CMK (cell line): ENCODE results near the gene GSG1L.

Experiments used
- DNase-seq: peaks from one replicate; pipeline ENCODE4 v3.0.0-alpha.2; 2010; ENCODE audit warnings: low read depth

The GSG1L gene

GRCh38 chr16:27789150-27789549 is 274.4 kb downstream of the GSG1L start:
- no peak for DNase-seq

DNA sequence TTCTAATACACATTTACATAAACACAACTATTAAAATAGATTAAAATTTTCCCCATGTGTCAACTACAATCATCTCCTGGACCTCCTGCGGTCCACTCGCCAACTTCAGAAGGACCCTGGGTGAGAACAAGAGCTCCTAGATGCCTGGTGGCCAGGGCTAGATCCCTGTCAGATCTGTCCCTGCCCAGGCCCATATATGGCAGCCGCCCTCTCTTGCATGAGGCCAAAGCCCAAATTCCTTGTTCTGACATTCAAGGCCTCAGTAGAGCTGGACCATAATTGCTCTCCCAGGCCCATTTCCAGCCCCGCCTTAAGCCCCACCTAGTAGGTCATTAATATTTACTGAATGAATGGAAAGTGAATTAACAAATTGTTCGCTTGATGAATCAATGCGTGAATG is 275.8 kb downstream of the GSG1L start:
- no peak for DNase-seq

- no peak for DNase-seq
Observed at GRCh38 chr16:27786923-27787625, 276.4 kb downstream of the GSG1L start.

- no peak for DNase-seq
Observed at GRCh38 chr16:27786221-27786922, 277.1 kb downstream of the GSG1L start.

DNA sequence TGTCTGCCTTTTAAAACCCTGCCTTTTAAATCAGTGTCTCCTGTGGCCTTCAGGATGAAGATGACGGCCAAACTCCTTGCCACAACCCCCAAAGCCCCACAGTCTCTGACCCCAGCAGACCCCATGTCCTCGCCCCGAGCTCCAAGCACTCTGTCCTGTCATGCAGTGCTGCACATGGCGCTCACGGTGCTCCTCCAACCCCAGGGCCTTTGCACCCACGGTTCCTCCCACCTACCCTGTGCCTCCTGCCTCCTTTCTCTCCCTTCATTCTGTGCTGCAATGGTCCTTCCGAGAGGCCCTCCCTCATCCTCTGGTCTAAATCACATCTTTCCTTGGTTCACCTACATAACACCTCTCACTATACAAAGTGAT is 278.2 kb downstream of the GSG1L start:
- DNase-seq, result no peak

DNA sequence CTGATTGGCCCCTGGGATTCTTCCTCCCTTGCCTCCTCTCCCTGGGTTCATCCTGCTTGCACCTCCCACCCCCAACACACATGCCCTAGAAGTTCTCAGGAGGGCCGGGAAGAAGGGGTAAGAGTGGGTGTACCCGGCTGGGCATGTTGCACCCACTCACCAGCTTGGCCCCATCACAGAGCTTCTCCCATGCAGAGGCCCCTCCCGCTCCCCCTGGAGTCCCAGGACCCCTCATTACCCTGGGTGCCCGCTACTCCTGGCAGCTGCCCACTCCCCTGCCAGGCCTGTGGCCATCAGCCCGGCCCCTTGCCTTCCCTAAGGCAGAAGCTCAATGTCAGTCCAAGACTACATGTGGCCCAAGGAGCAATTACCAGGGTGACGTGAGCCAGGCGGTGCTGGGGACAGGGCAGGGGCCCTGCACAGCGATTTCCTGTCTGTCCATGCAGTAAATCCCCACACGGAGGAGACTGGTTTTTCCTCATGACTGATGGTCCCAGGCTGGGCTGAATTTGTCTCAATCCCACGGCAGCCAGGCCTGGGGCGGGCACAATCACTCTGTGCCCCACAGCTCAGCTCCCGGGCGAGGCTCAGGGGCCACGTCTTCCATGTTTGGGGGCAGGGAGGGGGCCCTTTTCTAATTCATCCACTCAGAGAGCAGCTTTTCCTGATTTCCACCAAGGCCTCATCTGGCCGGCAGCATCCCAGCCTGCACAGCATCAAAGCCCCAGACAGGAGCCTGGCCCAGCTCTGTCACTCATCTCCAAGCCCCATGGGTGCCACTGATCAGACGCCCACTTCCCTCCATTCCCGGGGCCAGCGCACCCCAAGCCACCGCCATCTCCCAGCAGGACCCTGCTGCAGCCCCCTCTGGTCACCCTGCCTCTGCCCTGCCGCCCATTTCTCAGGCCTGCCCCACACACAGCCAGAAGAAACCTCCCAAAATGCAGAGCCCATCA is 278.9 kb downstream of the GSG1L start:
- DNase-seq, result no peak

DNA sequence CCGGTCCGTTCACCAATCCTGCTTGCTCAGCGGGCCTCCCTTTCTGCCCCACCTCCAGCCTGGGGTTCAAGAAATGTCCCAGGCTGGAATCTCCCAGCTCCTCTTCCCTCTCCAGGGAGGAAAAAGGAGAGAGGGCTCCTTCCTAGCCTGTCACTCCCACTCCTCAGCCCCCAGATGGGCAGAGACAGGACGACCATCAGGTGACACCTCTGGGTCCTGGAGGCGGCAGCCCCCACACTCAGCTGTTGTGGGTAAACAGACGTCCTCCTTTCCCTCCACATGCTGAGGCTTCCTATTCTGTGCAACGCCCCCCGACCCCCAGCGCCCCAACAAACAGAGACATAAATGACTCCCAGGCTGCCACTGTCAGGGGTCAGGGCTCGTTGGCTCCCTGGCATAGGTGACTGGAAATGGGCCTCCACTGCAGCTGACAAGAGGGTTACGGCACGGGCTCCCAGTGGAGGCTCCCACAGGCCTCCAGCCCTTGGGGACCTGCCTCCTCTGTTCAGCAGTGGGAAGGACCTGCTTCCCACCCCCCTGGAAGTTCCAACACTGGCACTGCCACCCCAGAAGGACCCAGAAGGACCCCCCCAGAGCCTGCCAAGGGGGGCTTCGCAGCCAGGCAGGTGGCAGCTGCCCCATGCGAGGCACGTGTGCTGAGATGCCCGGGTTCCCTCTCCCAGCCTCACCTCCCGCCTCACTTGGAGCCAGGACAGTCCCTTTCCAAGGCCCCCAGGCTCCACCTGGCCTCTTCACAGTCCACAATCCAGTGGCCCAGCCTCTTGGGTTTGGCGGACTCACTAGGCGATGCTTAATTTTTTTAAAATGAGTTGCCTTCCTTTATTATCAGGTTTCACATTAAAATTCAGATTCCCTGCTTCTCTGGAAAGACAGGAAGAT is 281.3 kb downstream of the GSG1L start:
- DNase-seq, result no peak

GRCh38 chr16:27781195-27781524 is 282.4 kb downstream of the GSG1L start:
- DNase-seq, result no peak

GRCh38 chr16:27780468-27781194 is 282.9 kb downstream of the GSG1L start:
- no peak for DNase-seq

GRCh38 chr16:27779641-27780164 is 283.8 kb downstream of the GSG1L start:
- DNase-seq, result no peak

GRCh38 chr16:27778926-27779570 is 284.5 kb downstream of the GSG1L start:
- no peak for DNase-seq

DNA sequence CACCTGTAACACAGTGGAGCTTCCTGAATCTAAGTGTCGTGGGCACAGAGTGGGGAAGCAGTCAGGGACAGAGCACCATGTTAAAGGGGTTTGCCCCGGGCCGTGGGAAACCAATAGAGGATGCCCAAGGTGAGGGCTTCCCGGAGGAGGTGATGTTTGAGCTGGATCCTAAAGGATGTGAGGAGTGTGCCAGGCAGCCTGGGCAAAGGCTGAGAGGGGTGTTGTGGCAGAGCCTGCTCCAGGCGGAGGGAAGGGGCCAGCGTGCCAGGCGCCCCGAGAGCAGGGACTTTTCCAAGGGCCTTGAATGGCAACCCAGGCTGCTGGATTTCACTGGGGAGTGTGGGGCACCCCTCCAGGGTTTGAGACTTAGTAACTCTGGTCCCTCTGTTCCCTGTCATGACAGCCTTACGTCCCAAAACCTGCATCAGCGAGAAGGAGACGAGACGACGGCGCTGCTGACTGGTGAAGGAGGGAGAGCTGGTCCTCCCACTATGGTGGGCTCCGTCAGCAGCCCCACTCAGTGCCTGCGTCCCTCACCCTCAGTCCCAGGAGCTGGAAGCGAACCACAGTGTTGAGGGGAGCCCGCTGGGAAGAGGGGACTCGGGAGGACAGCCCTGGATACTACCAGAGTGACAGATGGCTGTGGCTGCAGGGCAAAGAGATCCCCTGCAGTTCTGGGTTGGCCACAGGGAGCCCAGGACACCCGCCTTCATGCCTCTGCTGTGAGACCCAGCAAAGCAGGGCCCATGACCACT is 285.2 kb downstream of the GSG1L start:
- no peak for DNase-seq

GRCh38 chr16:27777527-27777926 is 286.0 kb downstream of the GSG1L start:
- DNase-seq, result no peak

GRCh38 chr16:27776556-27777225 is 286.8 kb downstream of the GSG1L start:
- DNase-seq, result no peak

DNA sequence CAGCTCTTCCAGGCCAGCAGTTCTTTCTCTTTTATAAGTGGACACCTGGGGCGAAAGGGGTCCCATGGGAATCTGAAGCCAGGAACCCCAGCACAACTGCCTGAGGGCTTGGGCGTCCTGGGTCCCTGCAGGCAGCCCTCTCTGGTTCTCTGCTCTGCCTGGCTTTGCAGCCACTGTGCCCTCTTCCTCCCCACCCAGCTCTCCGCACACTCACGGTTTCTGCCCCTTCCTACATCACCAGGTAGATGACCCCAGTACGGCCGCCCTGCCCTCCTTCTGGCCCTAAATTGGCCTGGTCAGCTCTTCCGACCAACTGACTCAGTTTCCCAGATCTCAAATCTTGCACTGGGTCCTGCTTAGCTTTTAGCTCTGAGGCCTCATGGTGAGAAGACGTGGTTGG is 288.3 kb downstream of the GSG1L start:
- DNase-seq, result no peak

DNA sequence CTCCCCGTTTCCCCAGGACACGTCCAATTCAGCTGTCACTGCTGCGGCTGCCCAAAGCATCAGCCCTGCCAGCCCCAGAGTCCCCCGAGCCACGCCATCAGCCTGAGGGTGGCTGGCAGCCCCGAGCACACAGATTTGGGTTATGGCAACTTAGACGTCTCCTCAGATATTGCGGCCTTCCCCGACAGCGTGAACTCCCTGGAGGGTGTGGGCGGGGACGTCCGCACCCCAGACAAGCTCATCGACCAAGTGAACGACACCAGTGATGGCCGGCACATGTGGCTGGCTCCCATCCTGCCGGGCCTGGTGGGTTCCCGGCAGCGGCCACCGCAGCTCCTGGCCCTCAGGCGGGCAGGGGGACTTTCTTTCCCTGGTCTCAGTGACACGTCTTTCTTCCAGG is 288.7 kb downstream of the GSG1L start:
- no peak for DNase-seq

DNA sequence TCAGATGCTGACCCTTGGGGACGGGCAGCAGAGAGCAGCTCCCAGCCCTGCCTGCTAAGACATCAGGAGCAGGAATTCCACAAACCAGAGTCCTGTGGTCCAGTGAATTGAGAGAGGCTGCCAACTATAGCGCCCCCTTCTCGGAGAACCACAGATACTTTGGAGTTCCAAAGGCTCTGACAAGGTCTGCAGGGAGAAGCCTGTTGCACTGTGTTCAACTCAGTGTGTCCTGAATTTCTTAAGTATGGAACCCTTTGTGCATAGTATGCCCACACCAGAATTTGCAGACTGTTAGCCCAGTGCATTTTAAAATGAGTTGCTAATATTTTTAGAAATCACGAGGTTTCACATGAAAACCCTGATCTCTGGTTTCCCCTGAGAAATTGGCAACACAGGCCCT is 290.2 kb downstream of the GSG1L start:
- no peak for DNase-seq

GRCh38 chr16:27772093-27772825 is 291.3 kb downstream of the GSG1L start:
- DNase-seq, result no peak
